B cell (primary cell): Measurements from ENCODE around the gene TCF7L1.

Experiments used
- EZH2 ChIP-seq: IDR thresholded peaks from 2 replicates; pipeline ENCODE4 v1.6.1; 2012; ENCODE audit warnings: borderline replicate concordance, low read depth, mild to moderate bottlenecking, moderate library complexity, low read length; ENCODE audit not compliant: insufficient read depth, poor library complexity, severe bottlenecking
- TF ChIP-seq, protein P1 (sequence below): fragments of 200-600 bp; IDR thresholded peaks from one replicate; pipeline ENCODE4 v1.8.0; 2022; ENCODE audit warnings: antibody characterized with exemption, mild to moderate bottlenecking

- TF ChIP-seq, protein P1, sequence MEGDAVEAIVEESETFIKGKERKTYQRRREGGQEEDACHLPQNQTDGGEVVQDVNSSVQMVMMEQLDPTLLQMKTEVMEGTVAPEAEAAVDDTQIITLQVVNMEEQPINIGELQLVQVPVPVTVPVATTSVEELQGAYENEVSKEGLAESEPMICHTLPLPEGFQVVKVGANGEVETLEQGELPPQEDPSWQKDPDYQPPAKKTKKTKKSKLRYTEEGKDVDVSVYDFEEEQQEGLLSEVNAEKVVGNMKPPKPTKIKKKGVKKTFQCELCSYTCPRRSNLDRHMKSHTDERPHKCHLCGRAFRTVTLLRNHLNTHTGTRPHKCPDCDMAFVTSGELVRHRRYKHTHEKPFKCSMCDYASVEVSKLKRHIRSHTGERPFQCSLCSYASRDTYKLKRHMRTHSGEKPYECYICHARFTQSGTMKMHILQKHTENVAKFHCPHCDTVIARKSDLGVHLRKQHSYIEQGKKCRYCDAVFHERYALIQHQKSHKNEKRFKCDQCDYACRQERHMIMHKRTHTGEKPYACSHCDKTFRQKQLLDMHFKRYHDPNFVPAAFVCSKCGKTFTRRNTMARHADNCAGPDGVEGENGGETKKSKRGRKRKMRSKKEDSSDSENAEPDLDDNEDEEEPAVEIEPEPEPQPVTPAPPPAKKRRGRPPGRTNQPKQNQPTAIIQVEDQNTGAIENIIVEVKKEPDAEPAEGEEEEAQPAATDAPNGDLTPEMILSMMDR, result no peak
- no peak for TF ChIP-seq EZH2
Measured at GRCh38 chr2:85286918-85287317, 153.7 kb downstream of the TCF7L1 start.
